ENCODE data around the gene SETD2. TPM values are rescaled to one million over a fixed set of nuclear protein-coding genes. Genes with fewer than 3 reads are reported as not detected.

Gene SETD2
- total RNA-seq, 1 experiment from 2014 or later = 37.0 TPM

DNA sequence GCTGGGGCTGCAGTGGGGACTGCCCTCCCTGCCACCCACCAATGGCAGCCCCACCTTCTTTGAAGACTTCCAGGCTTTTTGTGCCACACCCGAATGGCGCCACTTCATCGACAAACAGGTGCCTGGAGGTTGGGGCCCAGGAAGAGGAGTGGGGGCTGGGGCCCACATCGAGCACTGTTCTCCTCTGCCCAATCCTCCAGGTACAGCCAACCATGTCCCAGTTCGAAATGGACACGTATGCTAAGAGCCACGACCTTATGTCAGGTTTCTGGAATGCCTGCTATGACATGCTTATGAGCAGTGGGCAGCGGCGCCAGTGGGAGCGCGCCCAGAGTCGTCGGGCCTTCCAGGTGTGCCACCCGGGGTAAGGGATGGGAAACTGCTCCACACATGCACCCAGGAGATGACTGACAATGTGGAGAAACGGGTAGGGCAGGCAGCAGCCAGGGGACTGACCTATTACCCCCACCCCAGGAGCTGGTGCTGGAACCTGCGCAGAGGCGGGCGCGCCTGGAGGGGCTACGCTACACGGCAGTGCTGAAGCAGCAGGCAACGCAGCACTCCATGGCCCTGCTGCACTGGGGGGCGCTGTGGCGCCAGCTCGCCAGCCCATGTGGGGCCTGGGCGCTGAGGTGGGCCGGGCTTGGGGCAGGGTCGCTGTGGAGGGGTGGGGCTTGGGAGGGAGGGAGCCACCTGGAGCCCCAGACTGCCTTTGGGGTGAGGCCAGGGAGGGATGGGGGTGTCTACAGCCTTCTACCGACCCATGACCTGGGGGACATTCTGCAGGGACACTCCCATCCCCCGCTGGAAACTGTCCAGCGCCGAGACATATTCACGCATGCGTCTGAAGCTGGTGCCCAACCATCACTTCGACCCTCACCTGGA is 161.5 kb downstream of the SETD2 start:
- no peak for DNase-seq (ENCODE audit: low spot score)
- in situ Hi-C loops (cut with HindIII; ENCODE audit: low sequenced_read_pairs) = no loop called here

DNA sequence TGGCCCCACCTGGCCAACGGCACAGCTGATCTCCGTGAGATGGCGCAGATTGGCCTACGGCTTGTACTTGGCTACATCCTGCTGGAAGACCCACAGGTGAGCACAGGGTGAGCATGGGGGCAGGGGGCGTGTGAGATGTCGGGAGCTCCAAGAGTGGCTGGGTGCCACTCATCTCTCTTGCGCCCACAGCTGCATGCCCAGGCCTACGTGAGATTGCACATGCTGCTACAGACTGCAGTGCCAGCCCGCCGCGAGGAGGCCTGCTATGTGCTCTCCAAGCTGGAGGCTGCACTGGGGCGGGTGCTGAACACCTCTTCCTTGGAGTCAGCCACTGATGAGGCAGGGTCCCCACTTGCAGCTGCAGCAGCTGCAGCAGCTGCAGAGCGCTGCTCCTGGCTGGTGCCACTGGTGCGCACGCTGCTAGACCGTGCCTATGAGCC is 162.2 kb downstream of the SETD2 start:
- DNase-seq (ENCODE audit: low spot score) = no peak
- in situ Hi-C loops (cut with HindIII; ENCODE audit: low sequenced_read_pairs) = no loop called here

DNA sequence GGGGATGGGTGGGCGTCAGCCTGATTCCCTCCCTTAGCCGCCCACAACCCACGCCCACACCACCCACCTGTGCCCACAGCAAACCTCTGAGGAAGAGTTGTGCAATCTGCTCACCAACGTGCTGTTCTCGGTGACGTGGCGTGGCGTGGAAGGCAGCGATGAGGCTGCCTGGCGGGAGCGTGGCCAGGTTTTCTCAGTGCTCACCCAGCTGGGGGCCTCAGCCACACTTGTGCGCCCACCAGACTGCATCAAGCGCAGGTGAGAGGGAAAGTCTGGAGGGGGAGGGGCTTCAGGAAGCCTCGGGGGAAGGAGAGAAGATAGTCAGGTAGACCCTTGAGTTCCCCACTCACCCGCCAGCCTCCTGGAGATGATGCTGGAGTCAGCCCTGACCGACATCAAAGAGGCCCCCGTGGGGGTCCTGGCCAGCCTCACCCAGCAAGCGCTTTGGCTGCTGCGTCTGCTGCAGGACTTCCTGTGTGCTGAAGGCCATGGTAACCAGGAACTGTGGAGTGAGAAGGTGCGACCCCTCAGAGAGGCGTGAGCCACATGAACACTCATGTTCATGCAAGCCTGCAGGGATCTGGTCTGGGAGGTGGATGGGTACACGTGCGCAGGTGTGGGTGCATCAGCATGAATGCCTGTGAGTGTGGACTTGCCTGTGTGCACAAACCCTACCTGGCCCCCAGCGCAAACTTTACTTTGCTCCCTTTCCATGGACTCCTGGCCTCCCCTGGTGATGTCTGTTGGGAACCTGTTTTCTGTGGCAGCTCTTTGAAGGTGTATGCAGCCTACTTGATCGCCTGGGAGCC is 162.8 kb downstream of the SETD2 start:
- in situ Hi-C loops (cut with HindIII; ENCODE audit: low sequenced_read_pairs) = no loop called here
- DNase-seq (ENCODE audit: low spot score) = no peak

DNA sequence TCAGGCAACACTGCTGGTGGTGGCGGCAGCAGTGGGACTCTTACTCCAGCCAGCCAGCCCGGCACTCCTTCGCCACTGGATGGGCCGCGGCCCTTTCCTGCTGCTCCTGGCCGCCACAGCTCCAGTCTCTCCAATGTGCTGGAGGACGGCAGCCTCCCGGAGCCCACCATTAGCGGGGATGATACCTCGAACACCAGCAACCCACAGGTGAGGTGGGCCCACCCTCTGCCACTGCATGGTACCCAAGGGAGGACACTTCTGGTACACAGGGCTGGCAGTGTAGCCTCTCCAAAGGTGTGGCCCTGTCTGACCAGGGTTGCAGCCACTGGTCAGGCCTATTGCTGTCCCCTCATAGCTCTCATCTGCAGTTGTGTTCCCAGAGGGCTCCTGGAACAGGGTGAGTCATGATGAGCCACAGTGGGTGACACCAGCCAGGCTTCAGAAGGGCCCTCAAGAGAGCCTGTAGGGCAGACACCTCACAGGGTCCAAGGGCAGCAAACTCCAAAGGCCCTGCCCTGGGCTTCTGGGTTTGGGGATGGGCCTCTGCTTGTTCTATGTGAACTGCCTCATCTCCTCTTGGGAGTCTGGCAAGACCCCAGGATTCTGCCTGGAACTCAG is 163.6 kb downstream of the SETD2 start:
- DNase-seq (ENCODE audit: low spot score) = no peak

DNA sequence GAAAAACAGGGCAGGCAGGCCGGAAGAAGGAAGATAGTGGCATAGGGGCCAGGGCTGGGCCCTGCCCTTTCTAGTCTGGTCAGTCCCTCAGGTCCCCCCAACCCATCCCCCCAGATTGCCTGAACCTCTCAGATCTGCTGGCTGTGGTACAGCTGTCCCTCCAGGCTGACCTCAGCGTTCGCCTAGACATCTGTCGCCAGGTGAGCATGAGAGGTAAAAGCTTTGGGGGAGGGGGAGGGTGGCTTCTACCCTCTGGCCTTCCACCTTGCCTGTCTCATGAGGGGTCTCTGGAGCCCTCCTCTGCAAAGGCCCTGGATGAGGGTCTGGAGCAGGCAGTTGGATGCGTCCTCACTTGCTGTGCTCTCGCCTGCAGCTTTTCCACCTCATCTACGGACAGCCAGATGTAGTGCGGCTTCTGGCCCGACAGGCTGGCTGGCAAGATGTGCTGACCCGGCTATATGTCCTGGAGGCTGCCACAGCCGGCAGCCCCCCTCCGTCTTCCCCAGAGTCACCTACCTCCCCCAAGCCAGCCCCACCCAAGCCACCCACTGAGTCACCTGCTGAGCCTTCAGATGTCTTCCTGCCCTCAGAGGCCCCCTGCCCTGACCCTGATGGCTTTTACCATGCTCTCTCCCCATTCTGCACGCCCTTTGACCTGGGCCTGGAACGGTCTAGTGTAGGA is 164.3 kb downstream of the SETD2 start:
- DNase-seq (ENCODE audit: low spot score) = no peak
- in situ Hi-C loops (cut with HindIII; ENCODE audit: low sequenced_read_pairs) = no loop called here

More for the DNA sequence above, 163.6 kb downstream of the SETD2 start:
- in situ Hi-C loops (cut with HindIII; ENCODE audit: low sequenced_read_pairs) = no loop called here

DNA sequence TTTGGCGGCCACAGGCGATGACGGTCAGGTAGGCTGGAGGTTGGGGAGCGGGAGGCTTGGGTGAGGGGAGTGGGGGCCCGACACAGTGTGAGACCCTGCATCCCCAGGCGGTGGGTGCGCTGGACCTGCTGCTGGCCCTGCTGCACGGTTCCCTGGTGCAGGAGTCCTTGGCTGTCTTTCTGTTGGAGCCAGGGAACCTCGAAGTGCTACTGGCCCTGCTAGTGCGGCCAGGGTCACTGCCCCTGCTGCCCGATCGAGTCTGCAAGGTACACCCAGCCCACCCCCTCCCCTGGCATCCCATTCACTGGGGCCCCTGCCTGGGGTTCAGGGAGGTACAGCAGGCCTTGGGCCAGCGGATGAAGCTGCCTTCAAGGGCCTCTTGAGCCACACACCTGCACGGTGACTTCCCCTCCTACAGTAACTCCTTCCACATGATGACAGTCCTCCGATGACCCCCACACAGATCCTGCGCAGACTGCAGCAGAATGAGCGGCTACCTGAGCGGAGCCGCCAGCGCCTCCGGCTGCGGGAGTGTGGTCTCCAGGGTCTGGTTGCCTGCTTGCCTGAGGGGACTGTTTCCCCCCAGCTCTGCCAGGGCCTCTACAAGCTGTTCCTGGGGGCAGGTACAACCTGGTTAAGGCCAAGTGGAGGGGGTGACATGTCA is 164.9 kb downstream of the SETD2 start:
- DNase-seq (ENCODE audit: low spot score) = no peak
- in situ Hi-C loops (cut with HindIII; ENCODE audit: low sequenced_read_pairs) = no loop called here

DNA sequence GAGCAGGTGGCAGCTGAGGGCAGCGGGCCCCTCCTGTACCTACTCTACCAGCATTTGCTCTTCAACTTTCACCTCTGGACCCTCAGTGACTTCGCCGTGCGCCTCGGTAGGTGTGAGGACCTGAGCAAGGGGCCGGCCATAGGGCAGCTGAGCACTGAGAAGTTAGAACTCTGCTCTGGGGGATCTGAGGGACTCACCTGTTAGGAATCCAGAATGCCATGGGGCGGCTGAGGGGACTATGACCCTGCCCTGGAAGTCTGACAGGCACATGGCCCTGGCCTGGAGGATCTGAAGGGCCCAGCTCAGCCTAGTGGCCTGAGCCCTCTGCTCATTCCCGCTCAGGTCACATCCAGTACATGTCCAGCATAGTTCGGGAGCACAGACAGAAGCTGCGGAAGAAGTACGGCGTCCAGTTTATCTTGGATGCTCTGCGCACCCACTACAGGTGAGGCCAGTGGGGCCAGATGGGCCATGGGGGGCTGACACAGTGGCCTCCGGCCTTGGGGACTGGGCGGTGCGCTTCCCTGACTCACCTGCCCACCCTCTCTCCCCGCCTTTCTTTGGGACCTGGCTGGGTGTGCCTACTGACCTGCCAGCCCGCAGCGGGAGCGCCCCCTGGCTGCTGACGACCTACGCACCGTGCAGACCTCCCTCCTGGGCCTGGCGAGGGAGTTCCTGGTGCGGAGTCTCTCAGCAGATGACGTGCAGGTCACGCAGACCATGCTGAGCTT is 165.6 kb downstream of the SETD2 start:
- in situ Hi-C loops (cut with HindIII; ENCODE audit: low sequenced_read_pairs) = no loop called here
- DNase-seq (ENCODE audit: low spot score) = no peak

DNA sequence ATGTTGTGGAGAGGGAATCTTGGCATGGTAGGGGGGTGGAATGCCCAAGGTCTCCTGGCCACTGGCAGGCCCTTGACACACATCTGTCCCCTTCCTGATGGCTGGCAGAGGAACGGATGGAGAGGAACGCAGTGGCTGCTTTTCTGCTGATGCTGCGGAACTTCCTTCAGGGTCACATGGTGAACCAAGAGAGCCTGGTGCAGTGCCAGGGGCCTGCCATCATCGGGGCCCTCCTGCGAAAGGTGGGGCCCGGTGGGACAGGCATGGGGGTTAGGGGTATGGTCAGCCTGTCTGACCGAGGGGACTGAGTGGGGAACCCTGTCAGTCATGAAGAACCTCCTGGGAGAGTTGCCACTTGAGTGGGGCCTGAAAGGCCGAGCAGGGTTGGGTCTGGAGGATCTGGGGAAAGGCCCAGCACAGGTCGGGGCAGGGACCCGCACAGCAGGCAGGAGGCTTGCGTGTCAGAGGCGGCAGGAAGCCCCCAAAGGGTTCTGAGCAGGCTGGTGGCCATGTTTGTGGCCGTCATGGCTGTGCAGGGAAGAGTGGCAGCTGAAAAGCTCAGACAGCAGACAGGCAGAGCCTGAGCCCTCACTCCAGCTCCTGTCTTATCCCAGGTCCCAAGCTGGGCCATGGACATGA is 166.3 kb downstream of the SETD2 start:
- DNase-seq (ENCODE audit: low spot score) = no peak
- in situ Hi-C loops (cut with HindIII; ENCODE audit: low sequenced_read_pairs) = no loop called here

DNA sequence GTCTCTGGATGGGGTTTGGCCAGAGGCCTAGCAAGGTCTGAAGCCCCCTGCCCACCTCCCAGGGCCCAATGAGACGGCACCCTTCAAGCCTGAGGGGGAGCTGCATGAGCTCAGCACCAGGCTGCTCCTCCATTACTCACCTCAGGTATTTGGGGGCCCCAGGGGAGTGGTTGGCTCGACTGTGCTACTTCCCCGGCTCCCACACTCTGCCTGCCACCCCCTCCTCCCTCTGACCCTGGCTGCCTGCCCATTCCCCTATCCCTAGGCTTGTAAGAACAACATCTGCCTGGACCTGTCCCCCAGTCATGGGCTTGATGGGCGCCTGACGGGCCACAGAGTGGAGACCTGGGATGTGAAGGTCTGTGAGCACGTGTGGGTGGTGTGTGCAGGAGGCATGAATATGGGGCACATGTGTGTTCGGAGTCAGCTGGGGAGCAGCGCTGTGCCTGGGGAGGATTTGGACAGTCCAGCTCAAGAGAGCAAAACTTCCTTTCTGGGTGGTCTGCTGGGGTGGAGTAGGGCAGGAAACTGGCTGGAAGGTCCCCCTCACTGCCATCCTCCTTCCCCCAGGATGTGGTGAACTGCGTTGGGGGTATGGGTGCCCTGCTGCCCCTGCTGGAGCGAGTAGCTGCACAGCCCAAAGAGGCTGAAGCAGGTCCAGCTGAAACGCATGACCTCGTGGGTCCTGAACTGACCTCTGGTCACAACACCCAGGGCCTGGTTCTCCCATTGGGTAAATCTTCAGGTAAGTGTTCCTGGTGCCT is 167.0 kb downstream of the SETD2 start:
- DNase-seq (ENCODE audit: low spot score) = no peak
- in situ Hi-C loops (cut with HindIII; ENCODE audit: low sequenced_read_pairs) = no loop called here

DNA sequence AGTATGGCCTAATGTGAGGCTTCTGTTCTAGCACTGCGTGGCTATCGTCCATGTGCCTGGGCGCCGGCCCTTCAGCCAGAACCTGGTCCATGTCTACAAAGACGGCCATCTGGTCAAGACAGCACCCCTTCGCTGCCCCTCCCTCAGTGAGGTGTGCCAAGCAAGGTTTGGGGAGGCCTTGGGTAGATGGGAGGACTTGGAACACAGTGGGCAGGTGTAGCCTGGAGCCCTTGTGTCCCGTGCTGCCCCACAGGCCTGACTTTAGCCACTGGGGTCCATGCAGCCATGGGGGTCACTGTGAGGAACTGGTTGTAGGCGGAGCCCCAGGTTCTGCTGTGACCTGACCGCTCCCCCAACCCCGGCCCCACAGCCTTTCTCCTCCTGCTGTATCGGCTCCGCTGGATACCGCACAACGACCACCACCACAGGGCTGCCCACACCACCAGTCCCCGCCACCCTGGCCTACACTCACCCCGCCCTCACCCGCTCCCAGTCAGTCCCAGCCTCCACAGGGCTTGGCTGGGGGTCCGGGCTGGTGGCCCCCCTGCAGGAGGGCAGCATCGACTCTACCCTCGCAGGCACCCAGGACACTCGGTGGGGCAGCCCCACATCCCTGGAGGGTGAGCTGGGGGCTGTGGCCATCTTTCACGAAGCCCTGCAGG is 167.9 kb downstream of the SETD2 start:
- DNase-seq (ENCODE audit: low spot score) = no peak
- in situ Hi-C loops (cut with HindIII; ENCODE audit: low sequenced_read_pairs) = no loop called here

DNA sequence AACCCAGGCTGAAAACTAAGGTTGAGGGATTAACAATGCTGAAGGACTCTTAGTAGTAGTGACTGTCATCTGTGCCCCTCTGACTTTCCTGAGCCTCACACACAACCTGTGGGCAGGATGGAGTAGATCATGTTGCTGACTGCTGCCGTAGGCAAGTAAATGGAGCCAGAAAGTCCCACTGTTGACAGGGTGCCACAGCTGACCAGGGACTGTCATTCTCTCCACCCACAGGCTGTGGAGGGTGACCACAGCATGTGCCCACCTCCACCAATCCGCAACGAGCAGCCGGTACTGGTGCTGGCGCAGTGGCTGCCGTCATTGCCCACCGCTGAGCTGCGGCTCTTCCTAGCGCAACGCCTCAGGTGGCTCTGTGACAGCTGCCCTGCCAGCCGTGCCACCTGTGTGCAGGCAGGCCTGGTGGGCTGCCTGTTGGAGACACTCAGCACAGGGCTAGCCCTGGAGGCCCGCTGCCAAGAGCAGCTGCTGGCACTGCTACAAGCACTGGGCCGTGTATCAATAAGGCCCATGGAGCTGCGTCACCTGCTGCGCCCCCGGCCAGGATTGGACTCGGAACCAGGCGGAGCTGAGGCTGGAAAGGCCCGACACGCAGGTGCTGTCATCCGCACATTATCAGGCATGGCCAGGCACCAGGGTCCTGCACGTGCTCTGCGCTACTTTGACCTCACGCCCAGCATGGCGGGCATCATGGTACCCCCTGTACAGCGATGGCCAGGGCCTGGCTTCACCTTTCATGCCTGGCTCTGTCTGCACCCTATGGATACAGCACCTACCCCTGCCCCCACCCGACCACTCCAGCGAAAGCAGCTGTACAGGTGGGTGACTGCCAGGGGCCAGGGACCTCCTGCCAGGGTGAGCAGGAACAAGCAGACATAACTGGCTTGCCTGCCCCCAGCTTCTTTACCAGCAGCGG is 168.8 kb downstream of the SETD2 start:
- in situ Hi-C loops (cut with HindIII; ENCODE audit: low sequenced_read_pairs) = no loop called here
- peak; percentile 78 for DNase-seq (ENCODE audit: low spot score)

DNA sequence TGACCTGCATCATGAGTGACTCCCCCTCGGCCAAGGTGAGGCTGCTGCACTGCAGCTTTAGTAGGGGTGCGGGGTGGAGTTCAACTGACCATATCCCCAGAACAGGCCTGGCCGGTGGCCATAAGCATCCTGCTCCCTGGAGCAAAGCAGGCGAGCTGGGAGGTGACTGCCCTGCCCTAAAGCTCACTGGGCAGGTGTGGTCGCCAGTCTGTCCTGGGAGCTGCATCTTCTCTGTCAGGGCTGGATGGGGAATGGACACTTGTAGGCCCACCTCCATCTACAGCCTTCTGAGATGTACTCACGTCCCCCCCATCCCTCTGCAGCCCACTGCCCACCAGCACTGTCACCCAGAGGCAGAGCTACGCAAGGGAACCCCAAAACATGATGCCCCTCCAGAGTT is 169.9 kb downstream of the SETD2 start:
- DNase-seq (ENCODE audit: low spot score) = no peak
- in situ Hi-C loops (cut with HindIII; ENCODE audit: low sequenced_read_pairs) = no loop called here

DNA sequence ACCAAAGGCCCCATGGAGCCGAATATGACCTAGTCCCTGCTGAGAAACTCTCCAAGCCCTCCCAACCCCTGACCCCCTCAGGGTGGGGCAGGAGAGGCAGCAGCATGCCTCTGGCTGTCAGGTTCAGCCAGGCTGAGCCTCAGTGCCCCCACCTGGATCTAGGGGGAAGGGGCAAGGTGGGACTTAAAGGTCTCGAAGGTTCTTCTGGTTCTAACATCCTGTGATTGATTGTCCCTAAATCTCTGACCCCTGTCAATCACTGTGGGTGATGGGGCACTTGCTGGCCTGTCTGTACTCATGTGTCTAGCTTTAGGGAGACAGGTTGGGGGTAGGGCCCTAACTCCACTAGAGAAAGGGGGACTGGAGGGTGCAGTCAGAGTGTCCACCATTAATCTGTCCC is 170.6 kb downstream of the SETD2 start:
- no peak for DNase-seq (ENCODE audit: low spot score)
- in situ Hi-C loops (cut with HindIII; ENCODE audit: low sequenced_read_pairs) = no loop called here

DNA sequence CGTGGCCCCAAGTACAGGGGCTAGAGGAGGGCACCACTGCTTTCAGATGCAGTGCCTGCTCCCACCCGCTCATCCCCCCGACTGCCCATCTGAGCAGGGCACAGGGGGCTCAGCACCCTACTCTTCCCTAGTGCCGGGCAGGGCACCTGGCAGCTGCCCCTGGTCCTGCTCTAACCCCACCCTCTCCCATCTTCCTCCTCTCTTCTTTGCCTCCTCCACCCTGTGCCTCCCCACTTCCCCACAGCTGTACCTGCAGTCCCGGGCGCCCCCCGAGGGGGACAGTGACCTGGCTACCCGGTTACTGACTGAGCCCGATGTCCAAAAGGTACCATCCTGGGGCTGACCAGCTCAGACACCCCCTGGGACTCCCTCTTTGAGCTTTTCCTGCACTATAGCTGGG is 171.7 kb downstream of the SETD2 start:
- DNase-seq (ENCODE audit: low spot score) = no peak
- in situ Hi-C loops (cut with HindIII; ENCODE audit: low sequenced_read_pairs) = no loop called here

DNA sequence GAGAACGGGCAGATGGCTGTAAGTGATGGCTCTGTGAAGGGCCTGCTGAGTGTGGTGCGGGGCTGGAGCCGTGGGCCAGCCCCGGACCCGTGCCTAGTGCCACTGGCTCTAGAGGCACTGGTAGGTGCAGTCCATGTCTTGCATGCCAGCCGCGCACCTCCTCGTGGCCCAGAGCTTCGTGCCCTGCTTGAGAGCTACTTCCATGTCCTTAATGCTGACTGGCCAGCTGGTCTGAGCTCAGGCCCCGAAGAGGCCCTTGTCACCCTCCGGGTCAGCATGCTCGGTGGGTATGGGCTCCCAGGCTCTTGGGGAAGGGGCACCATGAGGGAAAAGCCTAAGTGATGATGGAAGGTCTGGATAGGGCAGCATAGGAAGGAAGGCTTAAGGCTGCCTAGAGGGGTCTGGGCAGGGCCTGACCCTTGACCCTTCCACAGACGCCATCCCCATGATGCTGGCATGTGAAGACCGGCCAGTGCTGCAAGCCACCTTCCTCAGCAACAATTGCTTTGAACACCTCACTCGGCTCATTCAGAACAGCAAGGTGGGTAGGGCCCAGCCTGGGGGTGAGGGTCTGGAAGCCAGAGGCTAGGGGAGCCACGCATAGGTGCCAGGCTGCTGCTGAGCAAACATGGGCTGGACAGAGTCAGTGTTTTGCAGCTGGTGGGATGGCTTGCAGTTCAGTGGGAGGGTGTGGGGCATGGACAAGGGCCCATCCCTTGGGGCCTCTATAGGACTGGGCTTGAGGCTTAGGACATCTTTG is 172.3 kb downstream of the SETD2 start:
- DNase-seq (ENCODE audit: low spot score) = no peak
- in situ Hi-C loops (cut with HindIII; ENCODE audit: low sequenced_read_pairs) = no loop called here

All from G401 (cell line).